Spleen (tissue), 11 donors: ENCODE results near the gene GRIK5. TPM values are rescaled to one million over a fixed set of nuclear protein-coding genes. Genes with fewer than 3 reads are reported as not detected.
A peak's percentile ranks its signal among the peaks of the same experiment; 100 is the strongest.

Experiments
- DNase-seq: peaks from one replicate; pipeline ENCODE4 v3.0.0-alpha.2; 2020
- H3K27ac ChIP-seq, 8 donors: fragments of 200-600 bp; sonication (generic) in 7 of 8; 1 replicate in 4 of 8; 2 replicates in 4 of 8; pipeline versions ENCODE4 v1.5.0 to v1.8.0; 2016 to 2021; ENCODE audit warnings: inconsistent platforms in 4 of 8, mild to moderate bottlenecking in 4 of 8, moderate library complexity in 1 of 8
- H3K27me3 ChIP-seq, 7 donors: fragments of 200-600 bp; sonication (generic) in 6 of 7; replicated peaks in 1 of 7; 1 replicate in 4 of 7; 2 replicates in 3 of 7; pipeline versions ENCODE4 v1.5.0 to v1.8.0; 2016 to 2021; ENCODE audit warnings: inconsistent platforms in 3 of 7, mild to moderate bottlenecking in 1 of 7
- H3K36me3 ChIP-seq, 6 donors: fragments of 200-600 bp; sonication (generic) in 5 of 6; 1 replicate in 4 of 6; 2 replicates in 2 of 6; pipeline versions ENCODE4 v1.5.0 to v1.8.0; 2016 to 2021; ENCODE audit warnings: inconsistent platforms in 2 of 6
- H3K4me1 ChIP-seq, 6 donors: fragments of 200-600 bp; sonication (generic) in 5 of 6; 1 replicate in 3 of 6; 2 replicates in 3 of 6; pipeline versions ENCODE4 v1.5.0 to v1.8.0; 2016 to 2021; ENCODE audit warnings: inconsistent platforms in 3 of 6
- H3K4me3 ChIP-seq, 8 donors: fragments of 200-600 bp; sonication (generic) in 7 of 8; 1 replicate in 4 of 8; 2 replicates in 4 of 8; pipeline versions ENCODE4 v1.5.0 to v1.8.0; 2016 to 2021; ENCODE audit warnings: inconsistent platforms in 4 of 8, mild to moderate bottlenecking in 4 of 8, moderate library complexity in 2 of 8
- H3K9me3 ChIP-seq, 8 donors: fragments of 200-600 bp; sonication (generic) in 7 of 8; 1 replicate in 4 of 8; 2 replicates in 4 of 8; pipeline versions ENCODE4 v1.5.0 to v1.8.0; 2016 to 2021; ENCODE audit warnings: inconsistent platforms in 4 of 8
- CTCF ChIP-seq, 11 experiments: fragments of 200-600 bp in 7 of 11; fragments of 450-650 bp in 4 of 11; sonication (generic) in 4 of 11; IDR thresholded peaks in 8 of 11; conservative IDR thresholded peaks in 3 of 11; 1 replicate in 7 of 11; 2 replicates in 4 of 11; pipeline versions ENCODE4 v1.4.0 to v1.8.0; 2016 to 2021; ENCODE audit warnings: antibody characterized with exemption in 11 of 11, inconsistent platforms in 4 of 11, mild to moderate bottlenecking in 1 of 11
- POLR2A ChIP-seq, 3 donors: fragments of 450-650 bp; IDR thresholded peaks; one replicate each; pipeline ENCODE4 v1.5.1; 2017; ENCODE audit warnings: antibody characterized with exemption in 3 of 3, mild to moderate bottlenecking in 1 of 3
- POLR2AphosphoS5 ChIP-seq, 3 donors: sonication (generic); formaldehyde crosslinking; IDR thresholded peaks; one replicate each; pipeline ENCODE4 v1.5.1; 2017; ENCODE audit warnings: antibody characterized with exemption in 3 of 3
- WGBS, 5 donors: extraction: QIAGEN DNeasy Blood & Tissue Kit in 3 of 5; methylation state at CpG; one replicate each; pipeline versions ENCODE4 v1.1.5 to v1.1.7; 2013 to 2018; 5-methylcytosine and 5-hydroxymethylcytosine counted together
- intact Hi-C: fragments of 100-400 bp; cut with DNase I; formaldehyde crosslinking; loops from one replicate; pipeline ENCODE4 v1.15.0; 2023; ENCODE audit warnings: low total_unique reads
- polyA plus RNA-seq, 3 donors: library from polyadenylated mRNA; stranded (reverse); fragments of 200-250 nt; gene quantifications; one replicate each; pipeline ENCODE4 v1.2.1, GENCODE V29; 2013
- total RNA-seq, 7 donors: library from RNA; depleted of rRNA in 3 of 7; stranded (reverse); fragments of >200 nt in 3 of 7; fragmentation: NEBNext Ultra II Directional in 4 of 7; extraction: Animal tissue kit (Norgen Biotek cat#: 25700) in 4 of 7; gene quantifications; one replicate each; pipeline versions ENCODE4 v1.1.0 to v1.2.1, GENCODE V29; 2016 to 2021
- donor health status: healthy with polysubstance abuse.
- donor health status: DM: no; HTN: no; CAD: no; lungs with moderate emphysema.
- donor health status: DM: no; HTN: no; CAD: no.
- donor health status: Bipolar disorder and iron deficiency.
- donor health status: healthy.
- donor health status: DM: no; HTN: no; CAD: no.
- donor health status: DM: yes; HTN: yes; CAD: no.

Gene GRIK5
- total and polyA plus RNA-seq, 10 donors, result 0.94 to 4.7 (median 2.1) TPM

- TF ChIP-seq POLR2A (IDR thresholded peaks at IDR 0.05) (no peak), CTCF (IDR thresholded peaks at IDR 0.05 in 8 of 11, conservative IDR thresholded peaks at IDR 0.05 in 3 of 11) (peak in 10 of 11 experiments; percentile 39 to 72 (median 66)), POLR2AphosphoS5 (IDR thresholded peaks at IDR 0.05) (peak; percentile 49 to 92 (median 80))
- H3K4me1 ChIP-seq, result peaks cover 17 to 71% (median 55%) of the 10 kb centered on the region in 6 donors
- DNase-seq, result peak; percentile 82
- intact Hi-C loops, result no loop called here
- H3K4me3 ChIP-seq, result peak overlapping the region in 1 of 8 donors; percentile 9
- WGBS, 5 donors, result 21 to 39% (median 34%) methylated on average over 5 of the region's 5 CpGs
- peak overlapping the region in 7 of 8 donors; percentile 51 to 83 (median 76) for H3K27ac ChIP-seq
- peaks cover 0 to 71% (median 31%) of the 10 kb centered on the region in 6 donors for H3K36me3 ChIP-seq
- H3K27me3 ChIP-seq, result peaks cover 0 to 7% (median 0%) of the 10 kb centered on the region in 7 donors
- no peaks in the 10 kb centered on the region for H3K9me3 ChIP-seq
Measured at GRCh38 chr19:42092350-42092749, 22.3 kb upstream of the GRIK5 start.

GRCh38 chr19:42091742-42092141, 21.7 kb upstream of the GRIK5 start:
- peak overlapping the region in 1 of 8 donors; percentile 9 for H3K4me3 ChIP-seq
- H3K27me3 ChIP-seq, result peaks cover 0 to 7% (median 0%) of the 10 kb centered on the region in 7 donors
- no peak for TF ChIP-seq POLR2A (IDR thresholded peaks at IDR 0.05)
- TF ChIP-seq CTCF (IDR thresholded peaks at IDR 0.05 in 8 of 11, conservative IDR thresholded peaks at IDR 0.05 in 3 of 11), result no peak
- peak; percentile 46 to 61 (median 54) for TF ChIP-seq POLR2AphosphoS5 (IDR thresholded peaks at IDR 0.05)
- H3K4me1 ChIP-seq, result peaks cover 17 to 76% (median 57%) of the 10 kb centered on the region in 6 donors
- intact Hi-C loops, result no loop called here
- peaks cover 0 to 65% (median 30%) of the 10 kb centered on the region in 6 donors for H3K36me3 ChIP-seq
- DNase-seq, result peak; percentile 80
- peak overlapping the region; percentile 13 to 83 (median 72) for H3K27ac ChIP-seq
- H3K9me3 ChIP-seq, result no peaks in the 10 kb centered on the region
- WGBS, 5 donors, result 61 to 83% (median 73%) methylated on average over 6 to 10 of the region's 10 CpGs

- H3K27ac ChIP-seq, result peak overlapping the region in 5 of 8 donors; percentile 13 to 83 (median 79)
- no peak overlapping the region for H3K4me3 ChIP-seq
- no peak for DNase-seq
- WGBS, 5 donors, result 72 to 91% (median 85%) methylated on average over 4 to 13 of the region's 13 CpGs
- peaks cover 0 to 6% (median 0%) of the 10 kb centered on the region in 7 donors for H3K27me3 ChIP-seq
- peaks cover 0 to 60% (median 30%) of the 10 kb centered on the region in 6 donors for H3K36me3 ChIP-seq
- peaks cover 17 to 80% (median 57%) of the 10 kb centered on the region in 6 donors for H3K4me1 ChIP-seq
- no peaks in the 10 kb centered on the region for H3K9me3 ChIP-seq
- TF ChIP-seq POLR2A (IDR thresholded peaks at IDR 0.05), result no peak
- no peak for TF ChIP-seq POLR2AphosphoS5 (IDR thresholded peaks at IDR 0.05)
- TF ChIP-seq CTCF (IDR thresholded peaks at IDR 0.05 in 8 of 11, conservative IDR thresholded peaks at IDR 0.05 in 3 of 11), result no peak
- intact Hi-C loops, result no loop called here
Measured at GRCh38 chr19:42091300-42091699, 21.3 kb upstream of the GRIK5 start.

- no peaks in the 10 kb centered on the region for H3K27me3 ChIP-seq
- 39 to 66% (median 51%) methylated on average over 9 of the region's 9 CpGs for WGBS, 5 donors
- intact Hi-C loops, result no loop called here
Measured at GRCh38 chr19:42090672-42091071, 20.7 kb upstream of the GRIK5 start.

More at GRCh38 chr19:42090672-42091071, 20.7 kb upstream of the GRIK5 start:
- peak overlapping the region in 5 of 8 donors; percentile 33 to 79 (median 70) for H3K27ac ChIP-seq
- H3K4me3 ChIP-seq, result no peak overlapping the region
- TF ChIP-seq POLR2AphosphoS5 (IDR thresholded peaks at IDR 0.05), result peak in 1 of 3 donors; percentile 61
- TF ChIP-seq POLR2A (IDR thresholded peaks at IDR 0.05), result no peak
- TF ChIP-seq CTCF (IDR thresholded peaks at IDR 0.05 in 8 of 11, conservative IDR thresholded peaks at IDR 0.05 in 3 of 11), result no peak
- no peaks in the 10 kb centered on the region for H3K9me3 ChIP-seq
- DNase-seq, result no peak
- H3K4me1 ChIP-seq, result peaks cover 17 to 83% (median 57%) of the 10 kb centered on the region in 6 donors
- peaks cover 0 to 54% (median 29%) of the 10 kb centered on the region in 6 donors for H3K36me3 ChIP-seq
